ENCODE measurements around the gene LRMDA.
A peak's percentile ranks its signal among the peaks of the same experiment; 100 is the strongest.

Gene LRMDA

DNA sequence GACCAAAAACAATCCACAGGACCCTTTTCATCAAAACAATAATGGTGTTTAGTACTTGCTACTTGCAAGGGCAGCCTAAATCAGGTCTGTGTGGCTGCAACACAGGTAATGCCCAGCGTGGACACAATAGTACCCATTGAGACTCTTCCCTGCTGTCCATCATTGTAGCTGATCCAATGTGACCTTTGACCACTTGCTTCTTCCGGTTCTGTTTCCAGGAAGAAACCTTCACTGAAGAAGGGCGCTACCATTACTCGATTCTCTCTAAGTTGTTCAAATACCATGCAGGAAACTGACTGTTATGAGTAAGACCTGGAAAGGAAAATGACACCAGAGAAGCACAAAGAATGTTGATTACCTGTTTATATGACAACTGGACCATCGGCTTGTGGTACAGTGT, 1128.9 kb downstream of the LRMDA start:
- Histone ChIP-seq H3K9me3 (ENCODE audit: control insufficient read depth, insufficient read depth, low read depth, low read length) (no peaks in the 10 kb centered on the region), H3K4me3 (ENCODE audit: low read depth, low read length) (no peak overlapping the region), H3K36me3 (ENCODE audit: control insufficient read depth in 2 of 2, insufficient read depth in 1 of 2, low read length in 2 of 2) (no peaks in the 10 kb centered on the region), H3K4me1 (ENCODE audit: control insufficient read depth, insufficient read depth, low read length) (peaks cover 4% of the 10 kb centered on the region; the same call in 1 of the 2 replicates), H3K27ac (ENCODE audit: extremely low read depth, low read depth, low read length) (no peak overlapping the region)
- TF ChIP-seq ZNF16 (tag by site-specific recombination; IDR thresholded peaks at IDR 0.05; ENCODE audit: low read depth) (no peak), ZNF292 (tag by site-specific recombination; IDR thresholded peaks at IDR 0.05; ENCODE audit: borderline replicate concordance, low read depth) (no peak), EGR2 (tag by site-specific recombination; IDR thresholded peaks at IDR 0.05; ENCODE audit: low read depth) (no peak), SP2 (tag by site-specific recombination; IDR thresholded peaks at IDR 0.05) (no peak), ZNF202 (tag by site-specific recombination; IDR thresholded peaks at IDR 0.05; ENCODE audit: borderline replicate concordance) (no peak), ZNF350 (tag by site-specific recombination; IDR thresholded peaks at IDR 0.05) (no peak), ZNF701 (tag by site-specific recombination; IDR thresholded peaks at IDR 0.05) (no peak)
- TF ChIP-seq, protein P1, sequence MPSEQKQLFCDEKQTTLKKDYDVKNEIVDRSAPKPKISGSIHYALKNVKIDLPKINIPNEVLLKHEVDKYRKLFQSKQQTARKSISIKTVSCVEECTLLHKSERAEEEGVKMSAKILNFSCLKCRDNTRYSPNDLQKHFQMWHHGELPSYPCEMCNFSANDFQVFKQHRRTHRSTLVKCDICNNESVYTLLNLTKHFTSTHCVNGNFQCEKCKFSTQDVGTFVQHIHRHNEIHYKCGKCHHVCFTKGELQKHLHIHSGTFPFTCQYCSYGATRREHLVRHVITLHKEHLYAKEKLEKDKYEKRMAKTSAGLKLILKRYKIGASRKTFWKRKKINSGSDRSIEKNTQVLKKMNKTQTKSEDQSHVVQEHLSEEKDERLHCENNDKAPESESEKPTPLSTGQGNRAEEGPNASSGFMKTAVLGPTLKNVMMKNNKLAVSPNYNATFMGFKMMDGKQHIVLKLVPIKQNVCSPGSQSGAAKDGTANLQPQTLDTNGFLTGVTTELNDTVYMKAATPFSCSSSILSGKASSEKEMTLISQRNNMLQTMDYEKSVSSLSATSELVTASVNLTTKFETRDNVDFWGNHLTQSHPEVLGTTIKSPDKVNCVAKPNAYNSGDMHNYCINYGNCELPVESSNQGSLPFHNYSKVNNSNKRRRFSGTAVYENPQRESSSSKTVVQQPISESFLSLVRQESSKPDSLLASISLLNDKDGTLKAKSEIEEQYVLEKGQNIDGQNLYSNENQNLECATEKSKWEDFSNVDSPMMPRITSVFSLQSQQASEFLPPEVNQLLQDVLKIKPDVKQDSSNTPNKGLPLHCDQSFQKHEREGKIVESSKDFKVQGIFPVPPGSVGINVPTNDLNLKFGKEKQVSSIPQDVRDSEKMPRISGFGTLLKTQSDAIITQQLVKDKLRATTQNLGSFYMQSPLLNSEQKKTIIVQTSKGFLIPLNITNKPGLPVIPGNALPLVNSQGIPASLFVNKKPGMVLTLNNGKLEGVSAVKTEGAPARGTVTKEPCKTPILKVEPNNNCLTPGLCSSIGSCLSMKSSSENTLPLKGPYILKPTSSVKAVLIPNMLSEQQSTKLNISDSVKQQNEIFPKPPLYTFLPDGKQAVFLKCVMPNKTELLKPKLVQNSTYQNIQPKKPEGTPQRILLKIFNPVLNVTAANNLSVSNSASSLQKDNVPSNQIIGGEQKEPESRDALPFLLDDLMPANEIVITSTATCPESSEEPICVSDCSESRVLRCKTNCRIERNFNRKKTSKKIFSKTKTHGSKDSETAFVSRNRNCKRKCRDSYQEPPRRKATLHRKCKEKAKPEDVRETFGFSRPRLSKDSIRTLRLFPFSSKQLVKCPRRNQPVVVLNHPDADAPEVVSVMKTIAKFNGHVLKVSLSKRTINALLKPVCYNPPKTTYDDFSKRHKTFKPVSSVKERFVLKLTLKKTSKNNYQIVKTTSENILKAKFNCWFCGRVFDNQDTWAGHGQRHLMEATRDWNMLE (tag by site-specific recombination; conservative IDR thresholded peaks at IDR 0.05; ENCODE audit: low read depth), result no peak
- TF ChIP-seq, protein P2, sequence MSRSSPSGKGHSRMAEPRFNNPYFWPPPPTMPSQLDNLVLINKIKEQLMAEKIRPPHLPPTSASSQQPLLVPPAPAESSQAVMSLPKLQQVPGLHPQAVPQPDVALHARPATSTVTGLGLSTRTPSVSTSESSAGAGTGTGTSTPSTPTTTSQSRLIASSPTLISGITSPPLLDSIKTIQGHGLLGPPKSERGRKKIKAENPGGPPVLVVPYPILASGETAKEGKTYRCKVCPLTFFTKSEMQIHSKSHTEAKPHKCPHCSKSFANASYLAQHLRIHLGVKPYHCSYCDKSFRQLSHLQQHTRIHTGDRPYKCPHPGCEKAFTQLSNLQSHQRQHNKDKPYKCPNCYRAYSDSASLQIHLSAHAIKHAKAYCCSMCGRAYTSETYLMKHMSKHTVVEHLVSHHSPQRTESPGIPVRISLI (tag by site-specific recombination; IDR thresholded peaks at IDR 0.05), result no peak
- TF ChIP-seq, protein P3, sequence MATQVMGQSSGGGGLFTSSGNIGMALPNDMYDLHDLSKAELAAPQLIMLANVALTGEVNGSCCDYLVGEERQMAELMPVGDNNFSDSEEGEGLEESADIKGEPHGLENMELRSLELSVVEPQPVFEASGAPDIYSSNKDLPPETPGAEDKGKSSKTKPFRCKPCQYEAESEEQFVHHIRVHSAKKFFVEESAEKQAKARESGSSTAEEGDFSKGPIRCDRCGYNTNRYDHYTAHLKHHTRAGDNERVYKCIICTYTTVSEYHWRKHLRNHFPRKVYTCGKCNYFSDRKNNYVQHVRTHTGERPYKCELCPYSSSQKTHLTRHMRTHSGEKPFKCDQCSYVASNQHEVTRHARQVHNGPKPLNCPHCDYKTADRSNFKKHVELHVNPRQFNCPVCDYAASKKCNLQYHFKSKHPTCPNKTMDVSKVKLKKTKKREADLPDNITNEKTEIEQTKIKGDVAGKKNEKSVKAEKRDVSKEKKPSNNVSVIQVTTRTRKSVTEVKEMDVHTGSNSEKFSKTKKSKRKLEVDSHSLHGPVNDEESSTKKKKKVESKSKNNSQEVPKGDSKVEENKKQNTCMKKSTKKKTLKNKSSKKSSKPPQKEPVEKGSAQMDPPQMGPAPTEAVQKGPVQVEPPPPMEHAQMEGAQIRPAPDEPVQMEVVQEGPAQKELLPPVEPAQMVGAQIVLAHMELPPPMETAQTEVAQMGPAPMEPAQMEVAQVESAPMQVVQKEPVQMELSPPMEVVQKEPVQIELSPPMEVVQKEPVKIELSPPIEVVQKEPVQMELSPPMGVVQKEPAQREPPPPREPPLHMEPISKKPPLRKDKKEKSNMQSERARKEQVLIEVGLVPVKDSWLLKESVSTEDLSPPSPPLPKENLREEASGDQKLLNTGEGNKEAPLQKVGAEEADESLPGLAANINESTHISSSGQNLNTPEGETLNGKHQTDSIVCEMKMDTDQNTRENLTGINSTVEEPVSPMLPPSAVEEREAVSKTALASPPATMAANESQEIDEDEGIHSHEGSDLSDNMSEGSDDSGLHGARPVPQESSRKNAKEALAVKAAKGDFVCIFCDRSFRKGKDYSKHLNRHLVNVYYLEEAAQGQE (tag by site-specific recombination; IDR thresholded peaks at IDR 0.05), result no peak
- POLR2A ChIA-PET, result no interaction called here
- CTCF ChIA-PET, result no interaction called here

DNA sequence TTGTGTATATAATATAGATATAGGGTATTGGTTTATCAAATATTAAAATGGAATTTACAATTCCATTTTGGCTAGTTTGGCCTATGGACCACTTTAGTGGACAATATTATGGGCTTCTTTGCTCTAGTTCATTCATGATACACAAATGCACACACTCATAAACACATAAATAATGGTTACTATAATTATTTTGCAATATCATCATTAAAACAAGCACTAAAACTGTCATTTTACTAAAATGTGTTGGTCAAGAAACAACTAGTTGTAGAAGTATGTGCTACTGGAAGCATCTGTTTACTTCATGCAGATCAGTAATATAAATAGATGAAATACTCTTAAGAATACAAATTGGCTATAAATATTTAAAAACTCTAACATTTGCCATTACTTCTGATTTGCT, 1131.9 kb downstream of the LRMDA start:
- TF ChIP-seq TCF7L2 (IDR thresholded peaks at IDR 0.05; ENCODE audit: borderline replicate concordance, low read depth, low read length), result no peak
- CTCF ChIA-PET, result no interaction called here
- POLR2A ChIA-PET, result no interaction called here

DNA sequence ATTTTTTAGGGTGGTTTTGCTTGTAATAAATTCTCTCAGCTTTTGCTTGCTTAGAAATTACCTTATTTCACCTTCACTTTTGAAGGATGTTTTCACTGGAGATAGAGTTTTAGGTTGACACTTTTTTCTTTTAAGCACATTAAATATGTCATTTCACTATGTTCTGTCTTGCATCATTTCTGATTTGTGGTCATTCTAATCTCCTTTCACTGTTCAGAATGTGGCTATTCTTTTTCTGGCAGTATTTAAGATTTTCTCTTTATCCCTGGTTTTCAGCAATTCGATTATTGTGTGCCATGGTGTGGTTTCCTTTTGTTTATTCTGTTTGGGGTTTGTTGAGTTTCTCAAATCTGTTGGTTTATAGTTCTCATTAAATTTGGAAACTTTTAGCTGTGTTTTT, 1140.6 kb downstream of the LRMDA start:
- Histone ChIP-seq H3K4me3 (ENCODE audit: low read depth, low read length) (no peak overlapping the region), H3K9me3 (ENCODE audit: control insufficient read depth, insufficient read depth, low read depth, low read length) (no peaks in the 10 kb centered on the region), H3K27ac (ENCODE audit: extremely low read depth, low read depth, low read length) (no peak overlapping the region), H3K4me1 (ENCODE audit: control insufficient read depth, insufficient read depth, low read length) (no peaks in the 10 kb centered on the region), H3K36me3 (ENCODE audit: control insufficient read depth in 2 of 2, insufficient read depth in 1 of 2, low read length in 2 of 2) (no peaks in the 10 kb centered on the region)
- CTCF ChIA-PET, result no interaction called here
- TF ChIP-seq, protein P4, sequence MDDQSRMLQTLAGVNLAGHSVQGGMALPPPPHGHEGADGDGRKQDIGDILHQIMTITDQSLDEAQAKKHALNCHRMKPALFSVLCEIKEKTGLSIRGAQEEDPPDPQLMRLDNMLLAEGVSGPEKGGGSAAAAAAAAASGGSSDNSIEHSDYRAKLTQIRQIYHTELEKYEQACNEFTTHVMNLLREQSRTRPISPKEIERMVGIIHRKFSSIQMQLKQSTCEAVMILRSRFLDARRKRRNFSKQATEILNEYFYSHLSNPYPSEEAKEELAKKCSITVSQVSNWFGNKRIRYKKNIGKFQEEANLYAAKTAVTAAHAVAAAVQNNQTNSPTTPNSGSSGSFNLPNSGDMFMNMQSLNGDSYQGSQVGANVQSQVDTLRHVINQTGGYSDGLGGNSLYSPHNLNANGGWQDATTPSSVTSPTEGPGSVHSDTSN (CRISPR knock-in tag; IDR thresholded peaks at IDR 0.05), result no peak
- TF ChIP-seq PRDM1 (tag by site-specific recombination; IDR thresholded peaks at IDR 0.05), result peak; percentile 68
- POLR2A ChIA-PET, result no interaction called here

More for the DNA sequence above, 1131.9 kb downstream of the LRMDA start:
- Histone ChIP-seq H3K9me3 (ENCODE audit: control insufficient read depth, insufficient read depth, low read depth, low read length) (no peaks in the 10 kb centered on the region), H3K4me1 (ENCODE audit: control insufficient read depth, insufficient read depth, low read length) (peaks cover 4% of the 10 kb centered on the region; the same call in 1 of the 2 replicates), H3K36me3 (ENCODE audit: control insufficient read depth in 2 of 2, insufficient read depth in 1 of 2, low read length in 2 of 2) (no peaks in the 10 kb centered on the region), H3K4me3 (ENCODE audit: low read depth, low read length) (no peak overlapping the region), H3K27ac (ENCODE audit: extremely low read depth, low read depth, low read length) (no peak overlapping the region)
